Stimulated activated CD8-positive, alpha-beta memory T cell treated with anti-CD3 and anti-CD28 coated beads, Interleukin-2, amount 100 ng/mL, for 48 hours (primary cell): ENCODE data around the gene TUSC2.

Experiments used
- DNase-seq, 2 donors: peaks; one replicate each; pipeline ENCODE4 v3.0.0-alpha.2; 2020; ENCODE audit warnings: low read depth in 2 of 2

Gene TUSC2

DNA sequence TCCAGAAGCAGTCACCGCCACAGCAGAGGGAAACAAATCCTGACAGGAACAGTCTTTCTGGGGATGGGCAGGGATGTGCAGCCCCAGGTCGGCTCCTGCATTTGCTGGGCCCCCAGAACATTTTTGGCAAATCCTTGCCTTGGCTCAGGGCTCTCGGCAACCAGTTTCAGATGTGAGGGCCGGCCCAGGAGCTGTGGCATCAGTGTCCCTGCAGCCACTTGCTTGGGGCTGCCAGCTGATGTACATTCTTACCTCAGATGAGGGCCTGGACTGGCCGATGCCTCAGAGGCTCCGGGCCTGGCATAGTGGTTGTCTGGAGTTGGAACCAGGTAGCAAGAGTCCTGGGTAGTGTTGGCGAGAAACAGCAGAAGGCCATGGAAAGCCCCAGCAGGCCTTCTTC is 26.8 kb upstream of the TUSC2 start:
- DNase-seq = no peak

DNA sequence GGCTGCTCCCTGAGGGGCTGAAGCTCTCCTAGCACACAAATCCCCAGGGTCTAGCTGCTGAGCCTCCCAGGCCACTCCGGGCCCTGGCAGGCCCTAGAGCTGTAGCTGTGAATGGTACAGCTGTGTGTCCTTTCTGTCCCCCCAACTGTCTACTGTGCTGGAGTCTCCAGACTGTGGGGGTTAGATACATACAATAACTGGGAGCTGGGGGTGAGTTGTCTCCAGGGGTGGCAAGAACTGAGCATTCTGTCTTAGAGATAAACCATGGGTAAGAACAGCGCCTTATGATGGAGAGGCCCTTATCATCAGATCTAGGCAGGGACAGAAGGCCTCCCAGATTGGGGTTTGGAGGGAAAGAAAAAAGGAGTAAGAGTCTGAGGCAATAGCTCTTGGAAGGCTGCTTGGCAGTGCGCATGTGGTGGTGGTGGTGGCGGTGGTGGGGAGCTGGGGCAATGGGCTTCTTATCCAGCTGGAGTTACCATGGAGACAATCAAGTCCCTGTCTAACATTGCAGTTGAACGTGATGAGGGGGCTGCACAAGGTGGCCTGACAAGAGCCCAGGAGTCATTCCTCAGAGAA is 26.3 kb upstream of the TUSC2 start:
- no peak for DNase-seq

DNA sequence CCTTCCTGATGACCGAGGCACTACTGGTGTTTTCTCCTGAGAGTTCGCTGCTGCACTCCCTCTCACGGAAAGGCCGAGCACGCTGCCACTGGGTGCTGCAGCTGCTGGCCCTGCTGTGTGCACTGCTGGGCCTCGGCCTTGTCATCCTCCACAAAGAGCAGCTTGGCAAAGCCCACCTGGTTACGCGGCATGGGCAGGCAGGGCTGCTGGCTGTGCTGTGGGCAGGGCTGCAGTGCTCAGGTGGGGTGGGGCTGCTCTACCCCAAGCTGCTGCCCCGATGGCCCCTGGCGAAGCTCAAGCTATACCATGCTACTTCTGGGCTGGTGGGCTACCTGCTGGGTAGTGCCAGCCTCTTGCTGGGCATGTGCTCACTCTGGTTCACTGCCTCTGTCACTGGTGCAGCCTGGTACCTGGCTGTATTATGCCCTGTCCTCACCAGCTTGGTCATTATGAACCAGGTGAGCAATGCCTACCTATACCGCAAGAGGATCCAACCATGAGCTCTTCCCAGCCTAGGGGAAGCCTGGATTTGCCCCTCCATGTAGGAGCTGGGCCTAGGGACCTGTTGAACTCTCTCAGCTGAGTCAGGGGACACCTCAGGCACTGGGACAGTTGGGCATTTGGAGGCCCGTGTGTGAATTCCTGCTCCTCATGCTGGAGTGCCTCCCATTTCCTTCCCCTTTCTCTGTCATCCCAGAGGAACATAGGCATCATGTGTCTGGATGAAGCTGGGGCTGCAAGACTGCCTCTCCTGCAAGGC is 25.4 kb upstream of the TUSC2 start:
- no peak for DNase-seq

DNA sequence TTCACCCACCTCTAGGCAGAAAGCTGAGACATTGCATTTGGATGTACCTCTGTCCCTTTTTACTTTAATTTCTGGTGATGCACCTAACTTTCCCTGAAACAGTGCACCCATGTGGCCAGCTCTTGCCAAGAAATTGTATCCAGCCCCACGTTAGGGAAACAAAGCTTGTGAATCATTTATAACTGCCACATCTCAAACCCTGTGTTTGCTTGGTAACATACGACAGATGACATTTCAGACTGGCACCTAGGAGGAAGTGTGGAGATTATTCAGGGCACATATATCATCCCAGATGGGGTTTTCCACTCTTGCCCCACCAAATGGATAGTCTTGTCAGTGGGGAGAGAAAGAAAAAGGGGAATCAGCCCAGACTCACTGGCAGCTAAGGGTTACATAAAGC is 24.8 kb upstream of the TUSC2 start:
- DNase-seq = no peak

DNA sequence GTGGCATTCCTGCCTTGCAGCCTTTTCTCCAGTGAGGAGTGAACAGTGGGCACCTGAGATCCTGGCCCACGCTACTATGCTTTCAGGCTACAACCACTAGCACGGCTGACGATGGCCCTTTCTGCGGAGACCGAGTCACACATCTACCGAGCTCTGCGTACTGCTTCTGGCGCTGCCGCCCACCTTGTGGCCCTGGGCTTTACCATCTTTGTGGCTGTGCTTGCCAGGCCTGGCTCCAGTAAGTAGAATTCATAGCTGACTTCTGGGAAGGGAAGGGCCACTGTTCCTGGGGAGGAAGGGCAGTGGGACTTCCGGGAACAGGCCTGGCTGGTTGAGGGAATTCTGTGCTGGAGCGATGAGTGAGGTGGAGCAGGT is 23.3 kb upstream of the TUSC2 start:
- no peak for DNase-seq

DNA sequence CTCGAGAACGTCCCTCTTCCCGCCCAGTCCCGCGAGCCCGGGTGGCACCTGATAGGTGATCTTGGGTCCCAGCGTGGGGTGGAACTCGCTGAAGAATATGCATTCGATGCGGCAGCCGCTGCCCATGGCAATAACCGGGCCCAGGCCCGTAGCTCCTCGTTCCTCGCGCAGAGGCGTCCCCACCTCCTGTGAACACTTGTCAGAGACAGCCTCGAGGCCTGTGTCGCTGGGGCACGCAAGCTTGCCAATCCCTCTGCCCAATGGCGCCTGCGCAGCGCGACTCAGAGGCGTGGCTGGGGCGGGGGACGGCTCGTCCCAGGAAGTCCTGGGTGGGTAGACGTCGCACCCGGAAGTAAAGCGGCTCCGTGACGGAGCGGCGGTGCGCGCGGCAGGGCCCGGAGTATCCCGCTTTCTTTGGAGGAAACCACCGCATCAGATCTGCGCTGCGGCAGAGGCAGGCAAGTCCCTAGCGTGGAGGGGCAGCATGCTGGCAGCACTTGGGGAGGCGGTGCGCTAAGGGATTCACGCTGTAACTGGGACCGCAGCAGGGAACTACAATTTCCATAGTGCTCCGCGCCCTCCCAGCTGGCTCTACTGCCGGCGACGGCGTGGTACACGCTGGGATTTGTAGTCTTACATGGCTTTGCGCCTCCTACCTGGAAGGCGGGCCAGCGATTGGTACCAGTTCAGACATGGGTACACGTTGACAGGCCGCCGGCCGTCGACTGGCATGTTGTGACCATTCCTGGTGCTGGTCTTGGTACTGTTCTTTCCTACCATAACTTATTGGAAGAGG is 22.7 kb upstream of the TUSC2 start, which contains the start of the genes CYB561D2 and NPRL2:
Gene CYB561D2, plus strand, starts transcription at position 336 of the 796 bp plus-strand sequence. CDS start 572 bp downstream, outside the sequence.
Gene NPRL2, minus strand, starts transcription at position 249 of the 796 bp plus-strand sequence. Its CDS starts 123 bp downstream, at position 126.
- DNase-seq = peak; percentile 99

DNA sequence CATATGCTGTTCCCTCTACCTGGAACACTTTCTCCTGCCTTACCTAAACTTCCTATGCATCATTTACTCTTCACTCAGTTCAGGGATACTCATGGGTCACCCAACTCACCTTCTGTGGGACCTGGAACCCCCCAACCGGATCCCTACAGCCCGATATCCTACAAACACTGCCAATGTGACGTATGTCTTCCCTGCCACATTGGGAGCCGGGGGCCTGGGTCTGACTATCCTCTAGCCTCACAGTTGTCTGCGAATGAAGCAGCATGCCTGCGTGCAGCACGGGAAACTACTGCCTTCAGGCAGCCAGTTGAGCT is 22.1 kb upstream of the TUSC2 start:
- DNase-seq = no peak

DNA sequence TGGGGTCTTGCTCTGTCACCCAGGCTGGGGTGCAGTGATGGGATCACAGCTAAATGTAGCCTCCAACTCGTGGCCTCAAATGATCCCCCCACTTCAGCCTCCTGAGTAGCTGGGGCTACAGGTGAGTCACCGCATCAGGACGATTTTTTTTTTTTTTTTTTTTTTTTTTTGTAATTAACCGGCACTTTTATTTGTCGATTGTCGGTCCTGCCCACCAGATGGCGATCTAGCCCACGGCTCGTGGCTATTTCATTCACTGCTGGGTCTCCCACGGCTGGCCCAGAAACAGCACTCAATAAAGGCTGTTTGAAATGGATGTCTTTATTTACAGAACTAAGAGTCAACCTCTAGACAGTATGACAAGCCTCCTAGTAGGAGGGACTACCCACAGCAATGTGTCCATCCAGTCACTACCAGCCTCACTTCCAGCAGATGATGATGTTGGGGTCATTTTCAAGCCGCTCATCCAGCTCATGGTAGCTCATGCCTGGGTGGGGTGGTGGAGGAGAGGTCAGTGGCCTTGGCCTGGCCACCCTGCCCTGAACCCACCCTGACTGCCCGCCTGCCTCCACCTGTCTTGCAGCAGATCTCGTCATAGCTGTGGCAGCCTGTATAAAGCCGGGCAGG is 19.3 kb upstream of the TUSC2 start:
- peak; percentile 53 to 56 for DNase-seq

DNA sequence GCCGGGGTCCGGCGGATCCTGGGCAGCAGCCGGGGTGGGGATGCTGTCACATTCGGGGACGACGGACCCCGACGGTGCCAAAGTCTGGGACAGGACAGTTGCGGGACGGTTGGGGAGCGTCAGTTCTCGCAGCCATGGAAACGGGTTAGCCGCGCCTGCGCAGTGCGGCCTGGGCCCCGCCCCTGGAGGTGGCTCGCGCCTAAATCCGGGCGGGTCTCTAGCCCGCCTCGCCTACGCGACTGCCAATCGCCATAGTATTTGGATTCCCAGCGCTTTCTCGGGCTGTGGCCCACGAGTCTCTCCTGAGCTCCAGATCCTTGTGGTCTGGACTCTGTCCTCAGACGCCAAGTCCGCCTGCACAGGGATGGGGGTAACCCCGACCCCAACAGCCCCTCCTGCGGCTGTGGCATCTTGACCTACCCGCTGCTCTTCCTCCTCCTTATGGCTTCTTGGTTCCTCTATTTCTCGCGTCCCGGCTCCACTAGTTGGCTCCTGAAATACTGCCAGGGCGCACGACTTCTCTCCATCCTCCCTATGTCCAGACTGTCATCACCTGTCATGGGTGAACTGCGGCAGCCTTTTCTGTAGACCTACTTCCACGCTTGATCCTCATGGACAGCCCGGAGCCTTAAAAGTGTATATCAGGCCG is 17.7 kb upstream of the TUSC2 start, which contains the start of gene ZMYND10:
Gene ZMYND10, minus strand, starts transcription at position 147 of the 649 bp plus-strand sequence. CDS start 153 bp downstream, outside the sequence.
- peak; percentile 66 to 68 for DNase-seq

DNA sequence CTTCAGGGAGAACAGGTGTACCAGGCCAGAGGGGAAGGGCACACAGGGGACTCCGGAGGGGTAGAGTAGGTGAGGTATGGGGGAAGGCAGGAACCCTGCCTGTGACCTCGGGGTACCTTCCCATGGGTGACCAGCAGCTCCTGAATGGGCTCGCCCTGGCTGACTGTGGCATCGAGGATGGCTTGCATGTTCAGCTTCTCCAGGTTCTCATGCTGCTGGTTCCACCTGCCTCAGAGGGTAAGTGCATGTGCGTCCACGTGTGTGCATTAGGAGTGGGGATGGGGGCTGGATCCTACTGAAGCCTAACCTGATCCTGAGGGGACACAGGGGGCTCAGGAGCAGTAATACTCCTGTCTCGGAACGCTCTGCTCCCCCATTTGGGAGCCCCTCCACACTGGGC is 17.0 kb upstream of the TUSC2 start:
- no peak for DNase-seq

DNA sequence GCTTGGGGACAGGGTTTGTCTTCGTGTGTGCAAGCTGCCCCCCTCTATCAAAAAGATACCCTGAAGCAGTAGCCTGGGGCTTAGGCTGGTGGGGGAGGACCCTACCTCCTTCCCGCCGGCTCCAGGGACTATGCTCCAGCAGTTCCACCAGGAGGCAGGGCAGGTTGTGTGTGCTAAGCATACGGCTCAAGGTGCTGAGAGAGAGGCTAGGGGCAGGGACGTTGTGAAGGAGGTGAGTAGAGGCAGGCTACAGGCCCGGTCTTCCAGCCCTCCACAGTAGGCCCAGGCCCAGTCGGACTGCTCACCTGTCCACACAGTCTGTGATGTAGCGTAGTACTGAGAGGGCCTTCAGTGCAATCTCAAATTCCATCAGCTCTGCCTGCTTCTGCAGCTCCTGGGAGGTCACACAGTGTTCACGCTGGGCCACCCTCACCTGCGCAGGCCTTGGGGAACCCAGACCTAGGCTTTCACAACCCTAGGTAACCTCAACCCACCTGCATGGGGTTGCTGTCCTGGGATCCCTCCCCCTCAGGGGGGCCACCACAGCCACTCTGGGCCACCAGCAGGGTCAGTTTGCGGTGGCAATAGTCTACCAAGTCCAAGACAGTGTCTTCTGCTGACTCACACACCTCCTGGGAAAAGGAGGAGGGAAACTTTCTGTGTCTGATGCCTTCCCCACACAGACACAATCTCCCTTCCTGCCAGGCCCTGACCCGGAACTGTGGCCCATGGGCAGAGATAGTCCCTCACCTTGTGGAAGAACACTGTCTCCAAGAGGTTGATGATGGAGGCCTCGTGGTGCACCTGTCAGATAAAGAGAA is 15.0 kb upstream of the TUSC2 start:
- no peak for DNase-seq

DNA sequence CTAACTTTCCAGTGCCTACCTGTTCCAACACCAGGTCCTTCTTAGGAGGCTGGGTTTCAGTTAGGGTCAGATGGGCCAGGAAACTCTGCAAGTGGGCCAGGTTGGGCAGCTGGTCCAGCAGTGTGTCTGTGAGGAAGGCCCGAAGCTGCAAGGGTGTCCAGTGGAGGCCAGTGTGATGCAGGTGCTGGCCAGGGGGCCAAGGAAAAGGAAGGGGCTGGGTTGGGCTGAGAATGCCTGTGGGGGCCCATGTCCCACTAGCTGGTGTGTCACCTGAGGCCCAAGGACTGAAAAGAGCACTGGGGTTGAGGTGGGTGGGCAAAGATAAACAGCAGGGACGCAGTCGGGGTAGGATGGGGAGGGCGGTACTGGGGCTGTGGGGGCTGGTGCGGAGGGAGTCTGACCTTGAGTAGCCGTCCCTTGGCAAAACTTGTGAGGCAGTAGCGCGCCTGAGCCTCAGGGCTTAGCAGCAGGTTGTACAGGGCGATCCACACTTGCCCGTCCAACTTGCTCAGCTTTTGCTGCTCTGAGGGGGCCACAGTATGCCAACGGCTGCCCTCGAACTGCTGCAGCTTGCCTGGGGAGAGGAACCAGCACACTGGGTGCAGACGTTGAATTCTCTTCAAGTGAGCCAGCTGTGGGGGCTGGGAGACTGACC is 14.1 kb upstream of the TUSC2 start:
- DNase-seq = no peak

DNA sequence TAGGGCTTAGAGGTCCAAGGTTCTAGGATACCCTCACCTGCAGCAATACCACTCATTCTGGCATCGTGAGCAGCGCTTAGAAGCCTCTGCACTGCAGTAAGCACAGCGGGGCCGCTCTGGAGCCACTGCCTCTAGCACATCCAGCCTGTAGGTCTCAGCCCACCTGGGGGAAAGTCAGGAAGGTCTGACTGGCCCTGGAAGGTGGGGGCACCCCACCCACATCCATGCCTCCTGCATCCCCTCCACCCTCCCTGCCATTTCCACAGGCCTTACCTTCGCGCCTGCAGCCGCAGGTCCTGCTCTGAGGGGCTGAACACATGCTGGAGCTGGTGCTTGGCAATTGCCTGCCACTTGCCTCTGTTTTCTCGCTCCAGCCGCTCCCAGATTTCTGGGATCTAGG is 13.5 kb upstream of the TUSC2 start:
- no peak for DNase-seq

DNA sequence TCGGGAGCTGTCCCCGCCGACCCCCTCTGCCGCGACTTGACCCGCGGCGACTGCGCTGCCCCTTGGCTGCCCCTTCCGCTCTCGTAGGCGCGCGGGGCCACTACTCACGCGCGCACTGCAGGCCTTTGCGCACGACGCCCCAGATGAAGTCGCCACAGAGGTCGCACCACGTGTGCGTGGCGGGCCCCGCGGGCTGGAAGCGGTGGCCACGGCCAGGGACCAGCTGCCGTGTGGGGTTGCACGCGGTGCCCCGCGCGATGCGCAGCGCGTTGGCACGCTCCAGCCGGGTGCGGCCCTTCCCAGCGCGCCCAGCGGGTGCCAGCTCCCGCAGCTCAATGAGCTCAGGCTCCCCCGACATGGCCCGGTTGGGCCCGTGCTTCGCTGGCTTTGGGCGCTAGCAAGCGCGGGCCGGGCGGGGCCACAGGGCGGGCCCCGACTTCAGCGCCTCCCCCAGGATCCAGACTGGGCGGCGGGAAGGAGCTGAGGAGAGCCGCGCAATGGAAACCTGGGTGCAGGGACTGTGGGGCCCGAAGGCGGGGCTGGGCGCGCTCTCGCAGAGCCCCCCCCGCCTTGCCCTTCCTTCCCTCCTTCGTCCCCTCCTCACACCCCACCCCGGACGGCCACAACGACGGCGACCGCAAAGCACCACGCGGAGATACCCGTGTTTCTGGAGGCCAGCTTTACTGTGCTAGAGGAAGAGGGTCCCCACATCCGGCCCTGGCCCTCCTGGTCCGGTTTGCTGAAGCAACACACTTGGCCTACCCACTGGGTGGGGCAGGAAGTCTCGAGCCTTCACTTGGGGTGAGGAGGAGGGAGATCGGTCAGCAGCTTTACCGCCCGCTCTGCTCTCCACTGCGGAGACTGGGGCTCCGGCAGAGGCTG is 12.7 kb upstream of the TUSC2 start, which contains the start of gene RASSF1:
Gene RASSF1, minus strand, starts transcription at position 389 of the 882 bp plus-strand sequence. Its CDS starts 31 bp downstream, at position 358.
- peak; percentile 66 to 77 for DNase-seq

DNA sequence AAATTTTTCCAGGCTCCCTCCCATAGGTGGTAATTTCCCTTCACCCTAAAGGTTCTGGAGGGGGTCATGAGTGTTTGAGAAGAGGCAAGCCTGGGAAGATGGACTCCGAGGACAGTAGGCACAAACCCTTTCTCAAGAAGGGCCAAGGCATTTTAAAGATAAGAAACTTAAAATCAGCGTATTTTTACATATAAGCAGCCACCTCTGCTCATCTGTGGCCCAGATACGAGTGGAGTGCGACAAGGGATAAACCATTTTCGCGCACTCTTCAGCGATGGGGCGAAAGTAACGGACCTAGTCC is 12.1 kb upstream of the TUSC2 start:
- DNase-seq = no peak

DNA sequence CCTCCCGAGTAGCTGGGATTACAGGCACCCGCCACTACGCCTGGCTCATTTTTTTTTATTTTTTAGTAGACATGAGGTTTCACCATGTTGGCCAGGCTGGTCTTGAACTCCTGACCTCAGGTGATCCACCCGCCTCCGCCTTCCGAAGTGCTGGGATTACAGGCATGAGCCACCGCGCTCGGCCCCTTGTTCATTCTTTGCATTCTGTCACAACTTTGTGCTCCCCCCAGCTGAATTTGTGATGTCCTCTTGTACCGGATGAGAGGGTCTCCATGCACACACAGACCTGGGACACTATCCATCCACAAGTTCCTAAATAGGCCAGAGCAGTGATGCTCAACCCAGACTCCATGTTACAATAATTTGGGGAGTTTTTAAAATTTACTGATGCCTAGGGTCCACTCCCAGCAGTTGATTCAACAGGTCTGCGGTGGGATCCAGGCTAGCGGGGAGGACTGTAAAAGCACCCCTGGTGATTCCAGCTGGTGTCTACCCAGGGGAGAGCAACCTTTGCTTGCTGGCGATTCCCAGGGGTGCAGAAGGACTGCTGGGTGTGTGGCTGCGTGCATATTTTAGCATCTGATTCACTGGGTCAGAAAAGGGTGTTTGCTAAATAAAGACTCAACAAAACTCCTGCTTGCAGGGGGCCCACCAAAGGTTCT is 11.6 kb upstream of the TUSC2 start:
- DNase-seq = no peak

DNA sequence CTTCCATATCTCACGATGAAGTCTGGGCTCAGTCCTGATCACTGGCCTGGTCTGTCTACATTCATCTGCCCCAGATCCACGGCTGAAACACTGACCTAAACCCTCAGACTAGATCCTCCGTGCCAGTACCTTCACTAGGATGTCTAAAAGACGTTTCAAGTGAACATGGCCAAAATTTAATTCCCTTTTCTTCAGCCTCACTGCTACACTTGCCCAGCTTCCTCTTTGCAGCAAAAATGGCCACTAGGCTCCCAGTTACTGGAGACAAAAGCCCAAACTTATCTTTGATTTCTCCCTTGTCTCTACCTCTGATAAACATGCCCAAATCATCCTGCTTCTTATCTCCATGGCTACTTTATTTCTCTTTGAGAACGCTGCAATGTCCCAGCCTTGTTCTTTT is 10.9 kb upstream of the TUSC2 start:
- DNase-seq = no peak

DNA sequence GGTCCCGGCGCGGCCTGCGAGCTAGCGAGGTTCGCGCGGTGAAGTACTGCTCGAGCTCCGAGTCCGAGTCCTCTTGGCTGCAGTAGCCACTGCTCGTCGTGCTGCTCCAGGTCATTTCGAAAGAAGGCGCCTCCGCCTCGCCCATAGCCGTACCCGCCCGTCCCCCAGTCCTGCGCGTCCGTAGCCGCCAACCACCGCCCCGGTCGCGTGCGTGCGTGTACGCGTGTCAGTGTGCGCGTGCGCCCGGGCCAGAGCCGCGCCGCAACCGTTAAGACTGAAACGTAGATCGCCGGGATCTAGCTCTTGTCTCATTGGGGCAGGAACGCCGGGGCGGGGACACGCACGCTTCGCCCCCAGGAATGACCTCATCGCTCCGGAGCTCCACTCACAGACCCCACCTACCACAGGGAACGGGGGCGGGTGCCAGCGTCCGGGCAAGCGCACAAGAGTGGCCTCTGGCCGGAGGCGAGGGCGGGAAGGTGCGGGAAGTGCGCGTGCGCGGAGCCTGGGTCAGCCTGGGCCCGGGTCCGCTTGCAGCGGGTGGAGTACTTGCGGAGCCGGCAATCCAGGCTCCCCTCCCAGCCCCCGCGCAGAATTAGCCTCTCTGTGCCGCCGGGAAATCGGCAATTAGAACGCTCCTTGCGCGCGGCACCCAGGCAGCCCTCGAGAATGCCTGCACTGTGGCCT is 9.3 kb upstream of the TUSC2 start:
- DNase-seq = peak; percentile 96
